ENCODE data around the gene ARHGAP18. TPM values are rescaled to one million over a fixed set of nuclear protein-coding genes. Genes with fewer than 3 reads are reported as not detected.

ARHGAP18 gene
- total and polyA plus RNA-seq, 4 donors = 1.6 to 8.0 (median 3.0) TPM

GRCh38 chr6:129635396-129636130, 74.4 kb downstream of the ARHGAP18 start:
- H3K27ac ChIP-seq (ENCODE audit: low read depth in 1 of 2, low read length in 2 of 2) = no peak overlapping the region
- WGBS = 94% methylated on average over 3 of the region's 3 CpGs
- H3K9ac ChIP-seq (ENCODE audit: low read depth in 1 of 2, low read length in 2 of 2) = no peak overlapping the region
- TF ChIP-seq FOXA2 (IDR thresholded peaks at IDR 0.05) = no peak
- TF ChIP-seq ATF3 (IDR thresholded peaks at IDR 0.05) = no peak
- no peak for TF ChIP-seq FOXA1 (IDR thresholded peaks at IDR 0.05)
- no peak for TF ChIP-seq NR2F2 (IDR thresholded peaks at IDR 0.05)
- no peak for TF ChIP-seq GABPA (IDR thresholded peaks at IDR 0.05 in 1 of 2, conservative IDR thresholded peaks at IDR 0.05 in 1 of 2)
- no peak for TF ChIP-seq JUND (IDR thresholded peaks at IDR 0.05)
- TF ChIP-seq EGR1 (IDR thresholded peaks at IDR 0.05; ENCODE audit: low read depth in 2 of 2) = no peak
- no peak for TF ChIP-seq MAX (IDR thresholded peaks at IDR 0.05)
- no peaks in the 10 kb centered on the region for H3K27me3 ChIP-seq (ENCODE audit: control insufficient read depth in 4 of 4, insufficient read depth in 4 of 4, low read length in 3 of 4)
- H3K36me3 ChIP-seq (ENCODE audit: control insufficient read depth in 4 of 4, insufficient read depth in 3 of 4, low read depth in 1 of 4, low read length in 3 of 4) = peaks cover 0 to 2% (median 0%) of the 10 kb centered on the region in 4 donors
- H3K4me3 ChIP-seq (ENCODE audit: low read depth in 1 of 3, low read length in 3 of 3) = no peak overlapping the region
- no peaks in the 10 kb centered on the region for H3K4me1 ChIP-seq (ENCODE audit: control insufficient read depth in 4 of 4, insufficient read depth in 4 of 4, low read length in 3 of 4)
- no peaks in the 10 kb centered on the region for H3K9me3 ChIP-seq (ENCODE audit: control insufficient read depth in 4 of 4, low read length in 3 of 4)
- DNase-seq (ENCODE audit: low spot score) = no peak

GRCh38 chr6:129634411-129635230, 75.4 kb downstream of the ARHGAP18 start:
- H3K27ac ChIP-seq (ENCODE audit: low read depth in 1 of 2, low read length in 2 of 2) = no peak overlapping the region
- TF ChIP-seq GABPA (IDR thresholded peaks at IDR 0.05 in 1 of 2, conservative IDR thresholded peaks at IDR 0.05 in 1 of 2) (no peak), HNF4A (conservative IDR thresholded peaks at IDR 0.05) (no peak), JUND (IDR thresholded peaks at IDR 0.05) (no peak), SP1 (IDR thresholded peaks at IDR 0.05) (no peak), TAF1 (conservative IDR thresholded peaks at IDR 0.05) (no peak), YY1 (IDR thresholded peaks at IDR 0.05) (no peak), MAX (IDR thresholded peaks at IDR 0.05) (no peak), FOXA2 (IDR thresholded peaks at IDR 0.05) (no peak), ATF3 (IDR thresholded peaks at IDR 0.05) (no peak), EGR1 (IDR thresholded peaks at IDR 0.05; ENCODE audit: low read depth in 2 of 2) (no peak), HNF4G (IDR thresholded peaks at IDR 0.05) (no peak), NR2F2 (IDR thresholded peaks at IDR 0.05) (no peak), RXRA (IDR thresholded peaks at IDR 0.05) (no peak), ZBTB33 (IDR thresholded peaks at IDR 0.05) (no peak), FOXA1 (IDR thresholded peaks at IDR 0.05) (no peak), CTCF (IDR thresholded peaks at IDR 0.05; ENCODE audit: low read depth, low read length, missing input control) (no peak), RAD21 (IDR thresholded peaks at IDR 0.05) (no peak), REST (IDR thresholded peaks at IDR 0.05) (no peak)
- no peaks in the 10 kb centered on the region for H3K4me1 ChIP-seq (ENCODE audit: control insufficient read depth in 4 of 4, insufficient read depth in 4 of 4, low read length in 3 of 4)
- WGBS = 92% methylated on average over 4 of the region's 4 CpGs
- DNase-seq (ENCODE audit: low spot score) = no peak
- H3K27me3 ChIP-seq (ENCODE audit: control insufficient read depth in 4 of 4, insufficient read depth in 4 of 4, low read length in 3 of 4) = no peaks in the 10 kb centered on the region
- H3K9me3 ChIP-seq (ENCODE audit: control insufficient read depth in 4 of 4, low read length in 3 of 4) = no peaks in the 10 kb centered on the region
- no peak overlapping the region for H3K9ac ChIP-seq (ENCODE audit: low read depth in 1 of 2, low read length in 2 of 2)
- no peak overlapping the region for H3K4me3 ChIP-seq (ENCODE audit: low read depth in 1 of 3, low read length in 3 of 3)
- H3K36me3 ChIP-seq (ENCODE audit: control insufficient read depth in 4 of 4, insufficient read depth in 3 of 4, low read depth in 1 of 4, low read length in 3 of 4) = no peaks in the 10 kb centered on the region

All from liver (tissue), 9 donors.